OCI-LY1 (cell line): ENCODE data around the gene HIPK1.

Experiments used
- H2AFZ ChIP-seq: fragments of 200-600 bp; sonication (generic), shearing (Covaris generic); 2 replicates; pipeline ENCODE4 v1.6.0; 2014; ENCODE audit warnings: antibody characterized with exemption, mild to moderate bottlenecking, low read length
- H3F3A ChIP-seq: fragments of 200-600 bp; sonication (generic), shearing (Covaris generic); 2 replicates; pipeline ENCODE4 v1.6.0; 2014; ENCODE audit warnings: mild to moderate bottlenecking, antibody characterized with exemption, low read length, moderate library complexity; ENCODE audit not compliant: insufficient read depth
- H3K27ac ChIP-seq: fragments of 200-600 bp; sonication (generic); 2 replicates; pipeline ENCODE4 v1.5.1; 2014; ENCODE audit warnings: low read length, mixed run types, mild to moderate bottlenecking, low read depth; ENCODE audit not compliant: poor library complexity, severe bottlenecking
- H3K27me3 ChIP-seq: fragments of 200-600 bp; sonication (generic); 2 replicates; pipeline ENCODE4 v1.6.0; 2014; ENCODE audit warnings: antibody characterized with exemption, mild to moderate bottlenecking, low read length, moderate library complexity; ENCODE audit not compliant: insufficient read depth
- H3K36me3 ChIP-seq: fragments of 200-600 bp; sonication (generic); 2 replicates; pipeline ENCODE4 v1.6.1; 2014; ENCODE audit warnings: mild to moderate bottlenecking, antibody characterized with exemption, low read length, moderate library complexity, mixed read lengths; ENCODE audit not compliant: insufficient read depth
- H3K4me1 ChIP-seq: fragments of 200-600 bp; sonication (generic); 2 replicates; pipeline ENCODE4 v1.5.1; 2014; ENCODE audit warnings: mild to moderate bottlenecking, low read length, moderate library complexity; ENCODE audit not compliant: insufficient read depth, severe bottlenecking
- H3K4me2 ChIP-seq: fragments of 200-600 bp; sonication (generic), shearing (Covaris generic); 2 replicates; pipeline ENCODE4 v1.6.1; 2014; ENCODE audit warnings: low read length
- H3K4me3 ChIP-seq: fragments of 200-600 bp; sonication (generic); 2 replicates; pipeline ENCODE4 v1.5.1; 2014; ENCODE audit warnings: low read length, low read depth, mild to moderate bottlenecking, mixed read lengths; ENCODE audit not compliant: poor library complexity, severe bottlenecking
- H3K79me2 ChIP-seq: fragments of 200-600 bp; shearing (Covaris generic); 2 replicates; pipeline ENCODE4 v1.6.1; 2016; ENCODE audit warnings: mixed run types, low read length, mixed read lengths; ENCODE audit not compliant: insufficient read depth
- H3K9ac ChIP-seq: fragments of 200-600 bp; sonication (generic), shearing (Covaris generic); 2 replicates; pipeline ENCODE4 v1.6.1; 2014; ENCODE audit warnings: mild to moderate bottlenecking, low read length, mixed read lengths
- H3K9me2 ChIP-seq: fragments of 200-600 bp; sonication (generic), shearing (Covaris generic); 2 replicates; pipeline ENCODE4 v1.6.1; 2014; ENCODE audit warnings: low read depth, mild to moderate bottlenecking, low read length, mixed read lengths
- H3K9me3 ChIP-seq: fragments of 200-600 bp; shearing (Covaris generic); 2 replicates; pipeline ENCODE4 v1.6.1; 2014; ENCODE audit warnings: low read length, mixed read lengths
- H4K20me1 ChIP-seq: fragments of 200-600 bp; sonication (generic), shearing (Covaris generic); 2 replicates; pipeline ENCODE4 v1.6.0; 2016; ENCODE audit warnings: mild to moderate bottlenecking, low read length; ENCODE audit not compliant: insufficient read depth
- EZH2 ChIP-seq: fragments of 200-600 bp; sonication (generic), shearing (Covaris generic); IDR thresholded peaks from 2 replicates; pipeline ENCODE4 v1.8.0; 2017; ENCODE audit warnings: borderline replicate concordance, mixed run types, mild to moderate bottlenecking, antibody characterized with exemption, low read length, moderate library complexity, mixed read lengths
- TF ChIP-seq, protein P1 (sequence below): fragments of 200-600 bp; sonication (generic), shearing (Covaris generic); IDR thresholded peaks from 2 replicates; pipeline ENCODE4 v1.5.1; 2017; ENCODE audit warnings: mild to moderate bottlenecking, antibody characterized with exemption, low read length, moderate library complexity, mixed read lengths

The HIPK1 gene

DNA sequence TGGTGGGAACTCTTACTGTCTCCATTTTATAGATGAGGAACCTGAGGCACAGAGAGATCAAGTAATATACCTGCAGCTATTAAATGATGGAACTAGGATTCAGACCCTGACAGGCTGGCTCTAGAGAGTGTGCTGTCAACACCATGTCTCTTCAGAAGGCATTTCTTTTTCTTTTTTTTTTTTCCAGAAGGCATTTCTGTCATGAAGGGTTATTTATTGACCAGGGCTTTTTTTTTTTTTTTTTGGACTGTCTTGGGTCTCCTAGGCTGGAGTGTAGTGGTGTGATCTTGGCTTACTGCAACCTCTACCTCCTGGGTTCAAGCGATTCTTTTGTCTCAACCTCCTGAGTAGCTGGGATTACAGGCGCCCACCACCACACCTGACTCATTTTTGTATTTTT is 22.6 kb downstream of the HIPK1 start:
- H3K9me2 ChIP-seq = no peaks in the 10 kb centered on the region
- no peaks in the 10 kb centered on the region for H3F3A ChIP-seq
- H4K20me1 ChIP-seq = no peaks in the 10 kb centered on the region
- no peak overlapping the region for H3K4me3 ChIP-seq
- H2AFZ ChIP-seq = no peak overlapping the region
- H3K4me2 ChIP-seq = no peak overlapping the region
- H3K9ac ChIP-seq = no peak overlapping the region
- TF ChIP-seq, protein P1, sequence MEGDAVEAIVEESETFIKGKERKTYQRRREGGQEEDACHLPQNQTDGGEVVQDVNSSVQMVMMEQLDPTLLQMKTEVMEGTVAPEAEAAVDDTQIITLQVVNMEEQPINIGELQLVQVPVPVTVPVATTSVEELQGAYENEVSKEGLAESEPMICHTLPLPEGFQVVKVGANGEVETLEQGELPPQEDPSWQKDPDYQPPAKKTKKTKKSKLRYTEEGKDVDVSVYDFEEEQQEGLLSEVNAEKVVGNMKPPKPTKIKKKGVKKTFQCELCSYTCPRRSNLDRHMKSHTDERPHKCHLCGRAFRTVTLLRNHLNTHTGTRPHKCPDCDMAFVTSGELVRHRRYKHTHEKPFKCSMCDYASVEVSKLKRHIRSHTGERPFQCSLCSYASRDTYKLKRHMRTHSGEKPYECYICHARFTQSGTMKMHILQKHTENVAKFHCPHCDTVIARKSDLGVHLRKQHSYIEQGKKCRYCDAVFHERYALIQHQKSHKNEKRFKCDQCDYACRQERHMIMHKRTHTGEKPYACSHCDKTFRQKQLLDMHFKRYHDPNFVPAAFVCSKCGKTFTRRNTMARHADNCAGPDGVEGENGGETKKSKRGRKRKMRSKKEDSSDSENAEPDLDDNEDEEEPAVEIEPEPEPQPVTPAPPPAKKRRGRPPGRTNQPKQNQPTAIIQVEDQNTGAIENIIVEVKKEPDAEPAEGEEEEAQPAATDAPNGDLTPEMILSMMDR = no peak
- TF ChIP-seq EZH2 = no peak
- peaks cover 50% of the 10 kb centered on the region for H3K36me3 ChIP-seq
- no peaks in the 10 kb centered on the region for H3K27me3 ChIP-seq
- H3K9me3 ChIP-seq = no peaks in the 10 kb centered on the region
- peaks cover 50% of the 10 kb centered on the region for H3K79me2 ChIP-seq
- H3K4me1 ChIP-seq = peaks cover 16% of the 10 kb centered on the region
- no peak overlapping the region for H3K27ac ChIP-seq

DNA sequence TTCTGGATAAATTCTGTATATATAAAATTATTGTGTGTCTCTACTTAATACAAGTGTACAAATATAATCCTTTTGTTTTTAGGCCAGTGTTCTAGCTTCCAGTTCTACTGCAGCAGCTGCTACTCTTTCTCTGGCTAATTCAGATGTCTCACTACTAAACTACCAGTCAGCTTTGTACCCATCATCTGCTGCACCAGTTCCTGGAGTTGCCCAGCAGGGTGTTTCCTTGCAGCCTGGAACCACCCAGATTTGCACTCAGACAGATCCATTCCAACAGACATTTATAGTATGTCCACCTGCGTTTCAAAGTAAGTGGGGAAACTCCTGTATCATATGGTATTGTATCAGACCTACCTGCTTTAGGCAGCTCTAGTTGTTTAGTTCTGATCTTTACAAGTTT is 28.9 kb downstream of the HIPK1 start:
- H3K36me3 ChIP-seq = peaks cover 83% of the 10 kb centered on the region
- H3K9me2 ChIP-seq = no peaks in the 10 kb centered on the region

DNA sequence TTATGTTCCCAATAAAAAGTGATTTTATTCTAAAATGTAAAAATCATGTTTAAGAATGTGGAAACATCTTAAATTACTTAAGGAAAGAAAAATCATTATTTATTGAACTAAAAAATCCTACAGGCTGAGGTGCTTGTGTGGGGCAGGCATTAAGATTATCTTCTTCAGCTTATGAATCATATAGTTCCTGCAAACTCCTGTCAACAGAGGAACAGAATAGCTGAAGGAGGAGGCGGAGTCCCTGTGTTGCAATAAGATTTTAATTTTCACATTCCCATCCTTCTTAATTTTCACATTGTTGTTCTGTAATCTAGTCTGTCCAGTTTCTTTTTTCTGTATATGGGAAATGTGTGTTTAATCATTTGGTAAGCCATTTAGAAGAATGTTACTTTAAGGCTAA is 29.6 kb downstream of the HIPK1 start:
- Histone ChIP-seq H4K20me1 (no peaks in the 10 kb centered on the region), H3K9me2 (no peaks in the 10 kb centered on the region)

More for the DNA sequence above, 28.9 kb downstream of the HIPK1 start:
- Histone ChIP-seq H3K4me2 (no peak overlapping the region), H3K27me3 (no peaks in the 10 kb centered on the region), H3F3A (no peaks in the 10 kb centered on the region), H4K20me1 (no peaks in the 10 kb centered on the region), H3K27ac (no peak overlapping the region), H3K9ac (no peak overlapping the region), H2AFZ (no peak overlapping the region), H3K4me3 (no peak overlapping the region), H3K79me2 (no peaks in the 10 kb centered on the region), H3K9me3 (no peaks in the 10 kb centered on the region), H3K4me1 (no peaks in the 10 kb centered on the region)
- TF ChIP-seq, protein P1 = no peak
- TF ChIP-seq EZH2 = no peak

More for the DNA sequence above, 29.6 kb downstream of the HIPK1 start:
- Histone ChIP-seq H3K9me3 (no peaks in the 10 kb centered on the region), H3K27me3 (no peaks in the 10 kb centered on the region), H3K4me1 (no peaks in the 10 kb centered on the region), H3K4me2 (no peak overlapping the region), H3K9ac (no peak overlapping the region), H3K79me2 (no peaks in the 10 kb centered on the region), H3F3A (no peaks in the 10 kb centered on the region), H3K36me3 (peaks cover 86% of the 10 kb centered on the region), H3K4me3 (no peak overlapping the region), H2AFZ (no peak overlapping the region), H3K27ac (no peak overlapping the region)
- TF ChIP-seq, protein P1 = no peak
- TF ChIP-seq EZH2 = no peak
